Stimulated activated CD8-positive, alpha-beta memory T cell treated with anti-CD3 and anti-CD28 coated beads, Interleukin-7, amount 100 ng/mL, for 48 hours (primary cell): ENCODE measurements around the gene PRSS58.

Experiments used
- DNase-seq, 2 donors: peaks; one replicate each; pipeline ENCODE4 v3.0.0-alpha.2; 2020; ENCODE audit warnings: low read depth in 1 of 2; ENCODE audit errors: extremely low read depth in 1 of 2

PRSS58 gene

DNA sequence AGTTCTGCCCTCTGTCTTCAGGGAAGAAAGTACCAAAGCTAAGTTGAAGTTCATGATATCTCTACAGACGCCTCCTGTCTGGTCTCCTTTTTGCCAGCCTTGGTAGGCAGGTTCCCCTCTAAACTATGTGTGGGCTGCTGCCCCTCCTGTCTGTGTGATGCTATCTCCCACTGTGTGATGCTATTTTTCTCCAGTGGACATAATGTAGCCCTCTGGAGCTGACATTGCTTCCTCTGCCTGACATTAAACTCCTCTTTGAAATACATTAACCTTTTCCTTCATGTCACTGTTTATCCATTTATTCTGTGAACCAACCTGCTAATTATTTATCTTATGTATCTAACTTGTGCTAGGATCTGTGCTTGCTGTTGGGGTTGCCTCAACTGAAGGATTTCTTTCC is at the start of gene PRSS58:
Gene PRSS58 (minus strand): TSS at position 101 of the 400 bp plus-strand sequence. CDS start 351 bp downstream, outside the sequence.
- DNase-seq: no peak

GRCh38 chr7:142307246-142307900 is 49.5 kb upstream of the PRSS58 start:
- DNase-seq: no peak

GRCh38 chr7:142303650-142304049 is 45.8 kb upstream of the PRSS58 start:
- no peak for DNase-seq

DNA sequence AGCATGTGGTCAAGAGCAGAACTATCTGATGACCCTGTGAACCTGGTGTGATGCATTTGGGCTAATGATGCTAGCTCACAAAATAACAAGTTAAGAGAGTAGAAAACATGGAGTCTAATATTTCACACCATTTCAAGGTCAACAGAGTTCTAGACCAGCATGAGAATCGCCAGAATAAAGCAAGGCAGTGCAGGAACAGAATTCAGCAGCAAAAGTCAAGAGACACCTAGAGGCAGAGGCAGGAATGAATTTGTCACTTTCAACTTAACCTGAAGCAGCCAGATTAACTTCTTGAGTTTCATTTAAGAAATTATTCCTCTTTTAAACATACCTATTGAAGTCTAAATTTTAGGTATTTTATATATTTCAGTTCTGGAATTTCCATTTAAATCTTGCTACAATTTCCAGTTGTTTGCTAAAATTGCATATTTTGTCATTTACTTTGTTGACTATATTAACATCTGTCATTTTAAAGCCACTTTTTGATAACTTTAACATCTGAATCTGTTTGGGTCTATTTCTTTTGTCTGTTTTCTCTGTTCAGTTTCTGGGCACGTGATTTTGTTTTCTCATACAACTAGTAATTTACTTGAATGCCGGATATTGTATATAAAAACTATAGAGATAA is 44.2 kb upstream of the PRSS58 start:
- DNase-seq: no peak

DNA sequence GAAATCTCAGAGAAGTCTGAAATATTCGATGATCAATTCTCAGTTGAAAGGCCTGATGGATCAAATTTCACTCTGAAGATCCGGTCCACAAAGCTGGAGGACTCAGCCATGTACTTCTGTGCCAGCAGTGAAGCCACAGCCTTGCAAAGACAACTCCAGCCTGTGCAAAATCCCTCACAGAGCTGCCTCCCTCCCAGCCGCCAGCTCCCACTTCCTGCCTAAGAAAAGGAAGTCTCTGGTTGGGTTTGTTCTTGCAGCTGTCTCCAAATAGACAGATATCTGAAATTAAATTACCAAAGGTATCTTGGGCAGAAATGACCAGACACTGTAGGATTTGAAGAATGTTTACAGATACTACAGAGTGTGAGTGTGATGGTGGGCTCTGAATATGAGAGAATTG is 43.4 kb upstream of the PRSS58 start:
- DNase-seq: no peak

- no peak for DNase-seq
Observed at GRCh38 chr7:142300689-142301088, 42.8 kb upstream of the PRSS58 start.

DNA sequence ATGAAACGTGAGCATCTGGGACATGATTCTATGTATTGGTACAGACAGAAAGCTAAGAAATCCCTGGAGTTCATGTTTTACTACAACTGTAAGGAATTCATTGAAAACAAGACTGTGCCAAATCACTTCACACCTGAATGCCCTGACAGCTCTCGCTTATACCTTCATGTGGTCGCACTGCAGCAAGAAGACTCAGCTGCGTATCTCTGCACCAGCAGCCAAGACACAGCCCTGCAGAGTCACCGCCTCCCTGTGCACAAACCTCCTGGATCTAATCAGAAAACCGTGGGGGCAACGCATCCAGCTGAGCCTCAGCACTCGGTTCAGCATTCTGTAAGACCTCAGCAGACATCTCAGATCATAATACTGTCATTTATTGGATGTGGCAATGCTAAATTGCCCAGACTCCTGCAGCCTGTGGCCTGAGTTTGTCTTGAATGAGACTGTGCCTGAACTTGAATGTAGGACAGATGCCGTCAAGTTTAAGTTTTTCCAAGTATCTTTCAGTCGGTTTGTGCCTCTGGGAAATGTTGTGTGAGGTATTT is 41.5 kb upstream of the PRSS58 start:
- DNase-seq: no peak

DNA sequence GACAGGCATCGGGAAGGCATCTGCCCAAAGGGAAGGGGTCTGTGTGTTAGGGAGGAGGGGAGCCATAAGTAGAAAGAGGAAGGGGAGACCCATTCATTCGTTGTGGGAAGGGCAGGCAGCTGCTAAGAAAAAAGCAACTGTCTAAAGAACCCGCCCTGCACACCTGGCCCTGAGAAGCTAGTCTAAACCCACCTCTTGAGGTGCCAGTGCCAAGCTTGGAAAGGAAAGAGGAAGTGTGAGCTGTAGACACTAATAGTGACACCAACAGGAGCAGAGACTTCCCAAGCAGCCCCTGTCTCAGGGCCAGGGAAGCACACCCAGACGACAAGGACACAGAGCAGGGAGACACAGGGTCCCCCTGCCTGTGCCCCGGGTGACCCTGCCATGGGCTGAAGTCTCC is 40.8 kb upstream of the PRSS58 start:
- DNase-seq: no peak

DNA sequence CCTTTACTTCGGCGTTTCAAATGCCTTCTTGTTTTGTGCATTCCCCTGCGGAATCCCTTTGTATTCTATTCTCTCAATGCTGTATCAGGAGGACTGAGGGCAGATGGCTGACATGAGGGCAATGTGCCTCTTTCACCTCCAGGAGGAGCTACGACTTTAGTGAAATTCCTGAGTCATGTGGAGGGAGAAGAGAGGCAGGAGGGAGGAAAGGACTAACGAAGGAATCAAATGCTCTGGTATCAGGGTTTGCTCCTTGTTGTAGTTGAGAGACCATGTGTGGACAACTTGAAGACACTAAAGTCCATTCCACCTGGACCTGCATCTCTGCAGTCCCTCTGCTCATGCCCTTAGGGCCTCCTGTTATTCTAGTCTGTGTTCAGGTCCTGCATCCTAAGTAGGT is 40.2 kb upstream of the PRSS58 start:
- DNase-seq: no peak

- DNase-seq: no peak
Observed at GRCh38 chr7:142280263-142280662, 22.4 kb upstream of the PRSS58 start.

DNA sequence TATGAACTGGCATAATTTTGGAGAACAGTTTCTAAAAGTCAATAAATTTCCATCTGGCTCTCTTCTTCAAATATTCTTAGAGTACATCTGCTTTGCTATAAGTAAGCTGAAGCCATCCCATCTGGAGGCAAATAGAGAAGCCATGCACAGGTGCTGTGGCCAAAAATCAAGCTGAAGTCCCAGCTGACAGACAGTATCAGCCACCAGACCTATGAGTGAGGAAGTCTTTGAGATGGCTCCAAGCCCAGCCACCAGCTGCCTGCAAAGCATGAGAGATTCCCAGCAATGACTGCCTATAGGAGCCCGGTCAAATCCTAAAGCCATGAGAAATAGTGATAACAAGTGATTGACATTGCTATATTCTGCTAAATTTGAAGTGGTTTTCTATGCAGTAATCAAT is 21.7 kb upstream of the PRSS58 start:
- no peak for DNase-seq

DNA sequence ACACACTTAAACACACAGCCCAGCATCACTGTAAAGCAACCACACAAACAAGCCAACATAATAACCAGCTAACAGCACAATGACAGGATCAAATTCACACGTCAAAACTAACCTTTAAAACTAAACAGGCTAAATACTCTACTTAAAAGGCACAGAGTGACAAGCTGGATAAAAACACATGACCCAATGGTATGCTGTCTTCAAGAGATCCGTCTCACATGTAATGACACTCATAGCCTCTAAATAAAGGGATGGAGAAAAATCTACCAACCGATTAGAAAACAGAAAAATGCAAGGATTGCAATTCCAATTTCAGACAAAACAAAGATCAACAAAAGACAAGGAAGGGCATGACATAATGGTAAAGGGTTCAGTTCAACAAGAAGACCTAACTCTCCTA is 17.2 kb upstream of the PRSS58 start:
- no peak for DNase-seq

DNA sequence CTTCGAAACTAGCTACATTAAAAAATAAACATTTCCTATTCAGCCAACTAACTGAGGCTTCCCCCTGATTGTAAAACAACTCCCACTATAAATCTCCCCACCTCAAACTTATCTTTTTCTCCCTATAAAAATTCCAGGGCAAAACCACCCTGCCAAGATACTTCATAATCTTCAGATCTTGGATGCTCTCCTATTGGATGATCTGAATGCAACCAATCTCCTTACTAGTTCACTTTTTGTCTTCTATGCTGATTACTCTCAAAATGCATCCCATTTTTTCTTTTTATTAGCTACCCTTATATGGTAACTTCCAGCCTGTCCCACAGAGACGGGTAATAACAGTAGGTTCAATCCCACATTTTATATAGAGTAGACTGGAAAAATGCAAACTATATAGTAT is 15.0 kb upstream of the PRSS58 start:
- DNase-seq: no peak

DNA sequence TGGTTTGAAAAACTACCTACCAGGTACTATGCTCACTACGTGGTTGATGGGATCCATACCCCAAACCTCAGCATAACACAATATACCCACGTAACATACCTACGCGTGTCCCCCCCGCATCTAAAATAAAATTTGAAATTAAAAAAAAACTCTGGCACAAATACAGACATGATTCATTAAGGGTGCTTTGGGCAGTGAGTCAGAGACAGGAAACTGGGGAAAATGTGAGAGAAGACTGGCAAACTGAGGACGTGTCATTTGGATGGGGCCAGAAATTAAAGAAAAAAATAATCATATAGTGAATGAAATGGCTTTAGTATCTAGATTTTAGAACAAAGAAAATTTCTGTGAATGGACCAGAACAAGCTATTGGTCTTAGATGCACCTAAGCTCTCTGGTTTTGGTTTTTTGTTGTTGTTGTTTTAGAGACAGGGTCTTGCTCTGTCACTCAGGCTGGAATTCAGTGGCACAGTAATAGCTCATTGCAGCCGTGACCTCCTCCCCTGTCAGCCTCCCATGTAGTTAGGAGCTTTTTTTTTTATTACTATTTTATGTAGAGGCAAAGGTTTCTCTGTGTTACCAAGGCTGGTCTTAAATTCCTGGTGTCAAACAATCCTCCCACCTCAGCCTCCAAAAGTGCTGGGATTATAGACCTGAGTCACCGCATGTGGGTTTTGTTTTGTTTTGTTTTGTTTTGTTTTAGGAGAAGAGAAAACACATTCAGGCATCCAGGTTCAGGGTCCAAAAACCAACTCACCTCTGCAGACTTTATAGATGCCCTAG is 5.9 kb upstream of the PRSS58 start:
- no peak for DNase-seq

GRCh38 chr7:142250705-142251104 is 7.2 kb downstream of the PRSS58 start:
- DNase-seq: no peak

- DNase-seq: no peak
Observed at GRCh38 chr7:142249918-142250317, 7.9 kb downstream of the PRSS58 start.

DNA sequence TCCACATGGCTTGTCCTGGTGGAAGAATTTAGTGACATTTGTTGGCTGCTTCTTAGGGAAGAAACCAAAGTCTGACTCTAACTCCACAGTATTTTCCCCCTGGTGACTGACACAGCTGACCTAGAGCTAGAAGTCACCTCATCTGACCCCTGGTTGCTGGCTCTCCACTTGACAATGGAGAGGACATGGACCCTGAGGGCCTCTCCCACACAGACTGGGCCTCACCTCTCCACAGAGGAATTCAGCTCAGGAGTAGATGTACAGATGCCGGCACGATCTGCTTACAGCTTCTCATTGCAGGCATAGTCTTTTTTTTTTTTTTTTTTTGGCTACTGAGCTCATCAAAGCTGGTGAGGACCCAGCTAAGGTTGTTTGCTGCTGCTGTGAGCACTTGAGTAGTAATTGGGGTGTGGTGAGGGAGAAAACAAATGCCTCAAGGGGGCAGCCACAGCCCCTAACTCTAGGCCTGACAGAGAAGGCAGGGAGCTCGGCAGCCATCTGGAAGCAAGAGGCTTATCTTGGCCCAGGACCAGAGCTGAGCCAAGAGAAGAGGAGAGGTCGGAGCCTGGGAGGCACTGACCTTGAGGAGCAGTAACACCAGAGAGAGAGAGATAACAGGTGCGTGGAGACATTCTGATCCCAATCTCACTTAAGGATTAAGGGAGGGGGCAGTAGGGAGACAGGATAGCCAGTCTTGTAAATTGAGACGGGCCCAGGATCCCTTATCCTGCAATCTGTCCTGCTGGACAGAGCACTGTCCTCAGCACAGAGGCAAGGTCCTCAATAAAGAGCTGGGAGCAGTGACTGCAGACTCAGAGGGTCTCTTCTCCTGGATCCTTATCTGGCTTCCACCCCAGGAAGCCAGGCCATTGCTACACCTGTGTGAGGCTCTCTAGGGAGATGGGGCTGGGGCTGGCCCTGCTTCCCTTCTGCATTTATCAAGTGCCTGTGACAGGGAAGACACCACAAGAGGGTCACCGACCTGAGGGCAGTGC is 9.4 kb downstream of the PRSS58 start:
- no peak for DNase-seq

GRCh38 chr7:142243823-142244222 is 14.0 kb downstream of the PRSS58 start:
- no peak for DNase-seq

GRCh38 chr7:142240546-142240945 is 17.3 kb downstream of the PRSS58 start:
- DNase-seq: no peak

- no peak for DNase-seq
Observed at GRCh38 chr7:142231716-142232115, 26.1 kb downstream of the PRSS58 start.
